ENCODE data around the gene SEC14L3. TPM values are rescaled to one million over a fixed set of nuclear protein-coding genes. Genes with fewer than 3 reads are reported as not detected.

SEC14L3 gene
- total and polyA plus RNA-seq, 10 of the 15 experiments (the other 5 are each of a cell fraction or from before 2014, with no cell fraction given): 0.03 TPM; not detected in 9

GRCh38 chr22:30486118-30486517, 14.3 kb upstream of the SEC14L3 start (continued):
- no peak for TF ChIP-seq CEBPZ (IDR thresholded peaks at IDR 0.05; ENCODE audit: low read depth, low read length)
- TF ChIP-seq HDAC6 (IDR thresholded peaks at IDR 0.05; ENCODE audit: unreplicated experiment): no peak
- TF ChIP-seq POLR2AphosphoS5 (IDR thresholded peaks at IDR 0.05; ENCODE audit: low read length): no peak
- TF ChIP-seq TCF7 (IDR thresholded peaks at IDR 0.05; ENCODE audit: borderline replicate concordance): no peak
- TF ChIP-seq E4F1 (IDR thresholded peaks at IDR 0.05; ENCODE audit: borderline replicate concordance, partially characterized antibody): no peak
- TF ChIP-seq KLF5 (IDR thresholded peaks at IDR 0.05; ENCODE audit: partially characterized antibody): no peak
- TF ChIP-seq MEF2A (IDR thresholded peaks at IDR 0.05; ENCODE audit: insufficient read depth, low read depth, low read length): no peak
- TF ChIP-seq YBX1 (IDR thresholded peaks at IDR 0.05): no peak
- TF ChIP-seq NR2C1 (IDR thresholded peaks at IDR 0.05): no peak
- TF ChIP-seq PAX5 (IDR thresholded peaks at IDR 0.05; ENCODE audit: borderline replicate concordance, low read depth, low read length): no peak
- TF ChIP-seq IRF4 (IDR thresholded peaks at IDR 0.05; ENCODE audit: low read depth, low read length): no peak

Measured in GM12878 (cell line).